NCI-H2196 treated with DMSO at 0.1 percent for 48 hours (cell line): Measurements from ENCODE around the gene SCUBE1.

Experiments
- DNase-seq: peaks from one replicate; lab custom pipeline; 2025; ENCODE audit not compliant: unreplicated experiment; lab: John Stamatoyannopoulos, UW

The SCUBE1 gene

GRCh38 chr22:43343262-43343669, at the start of gene SCUBE1:
Gene SCUBE1 (minus strand): TSS chr22:43343372. CDS start chr22:43343261, 111 bp downstream.
- DNase-seq: peak; percentile 43

- DNase-seq: no peak
Measured at GRCh38 chr22:43392385-43392989, 49.3 kb upstream of the SCUBE1 start.

GRCh38 chr22:43391306-43391705, 48.1 kb upstream of the SCUBE1 start:
- DNase-seq: no peak

- no peak for DNase-seq
Measured at GRCh38 chr22:43390872-43391271, 47.7 kb upstream of the SCUBE1 start.

GRCh38 chr22:43390166-43390565, 47.0 kb upstream of the SCUBE1 start:
- DNase-seq: no peak

GRCh38 chr22:43389227-43389836, 46.2 kb upstream of the SCUBE1 start:
- DNase-seq: no peak

- DNase-seq: peak; percentile 48
Measured at GRCh38 chr22:43388420-43388851, 45.3 kb upstream of the SCUBE1 start.

- no peak for DNase-seq
Measured at GRCh38 chr22:43387815-43388214, 44.6 kb upstream of the SCUBE1 start.

- DNase-seq: peak; percentile 72
Measured at GRCh38 chr22:43385770-43386641, 42.8 kb upstream of the SCUBE1 start.

- no peak for DNase-seq
Measured at GRCh38 chr22:43384863-43385262, 41.7 kb upstream of the SCUBE1 start.

GRCh38 chr22:43381693-43382092, 38.5 kb upstream of the SCUBE1 start:
- DNase-seq: no peak

GRCh38 chr22:43377896-43378704, 34.9 kb upstream of the SCUBE1 start:
- DNase-seq: no peak

GRCh38 chr22:43377548-43377895, 34.4 kb upstream of the SCUBE1 start:
- DNase-seq: no peak

GRCh38 chr22:43376765-43377547, 33.8 kb upstream of the SCUBE1 start:
- no peak for DNase-seq

- DNase-seq: no peak
Measured at GRCh38 chr22:43375951-43376455, 32.8 kb upstream of the SCUBE1 start.

- DNase-seq: no peak
Measured at GRCh38 chr22:43370036-43370435, 26.9 kb upstream of the SCUBE1 start.

GRCh38 chr22:43365715-43366440, 22.7 kb upstream of the SCUBE1 start:
- DNase-seq: no peak

GRCh38 chr22:43364169-43364435, 20.9 kb upstream of the SCUBE1 start:
- DNase-seq: no peak

GRCh38 chr22:43363315-43364168, 20.4 kb upstream of the SCUBE1 start:
- no peak for DNase-seq
